ENCODE measurements around the gene F10. TPM values are rescaled to one million over a fixed set of nuclear protein-coding genes. Genes with fewer than 3 reads are reported as not detected.

The F10 gene
- total RNA-seq, 1 donor from 2014 or later, result not detected

GRCh38 chr13:113129921-113130750 is 7.5 kb downstream of the F10 start:
- ChIA-PET POLR2A (no interaction called here), CTCF (no interaction called here)
- TF ChIP-seq CTCF (IDR thresholded peaks at IDR 0.05), result no peak
- Mint-ChIP-seq H3K27ac (no peak overlapping the region), H3K27me3 (peaks cover 40% of the 10 kb centered on the region), H3K4me1 (no peaks in the 10 kb centered on the region), H3K4me3 (peak overlapping the region; percentile 13), H3K9me3 (peaks cover 2% of the 10 kb centered on the region), H3K36me3 (ENCODE audit: low read depth) (no peaks in the 10 kb centered on the region)
- ATAC-seq (ENCODE audit: low read depth), result no peak
- peak; percentile 3 for DNase-seq
- intact Hi-C loops (cut with micrococcal nuclease), result no loop called here

- no peak for DNase-seq
- Mint-ChIP-seq H3K4me3 (no peak overlapping the region), H3K9me3 (peaks cover 2% of the 10 kb centered on the region), H3K27me3 (peaks cover 14% of the 10 kb centered on the region), H3K27ac (no peak overlapping the region), H3K4me1 (no peaks in the 10 kb centered on the region), H3K36me3 (ENCODE audit: low read depth) (no peaks in the 10 kb centered on the region)
- ChIA-PET CTCF (no interaction called here), POLR2A (no interaction called here)
- intact Hi-C loops (cut with micrococcal nuclease), result no loop called here
- no peak for ATAC-seq (ENCODE audit: low read depth)
- no peak for TF ChIP-seq CTCF (IDR thresholded peaks at IDR 0.05)
Measured at GRCh38 chr13:113135281-113135760, 12.7 kb downstream of the F10 start.

- ATAC-seq (ENCODE audit: low read depth), result no peak
- intact Hi-C loops (cut with micrococcal nuclease), result no loop called here
- DNase-seq, result no peak
- Mint-ChIP-seq H3K4me3 (no peak overlapping the region), H3K36me3 (ENCODE audit: low read depth) (no peaks in the 10 kb centered on the region), H3K27ac (no peak overlapping the region), H3K9me3 (peaks cover 2% of the 10 kb centered on the region), H3K27me3 (peaks cover 6% of the 10 kb centered on the region), H3K4me1 (no peaks in the 10 kb centered on the region)
- ChIA-PET POLR2A (no interaction called here), CTCF (no interaction called here)
- no peak for TF ChIP-seq CTCF (IDR thresholded peaks at IDR 0.05)
Measured at GRCh38 chr13:113137691-113138298, 15.2 kb downstream of the F10 start.

- H3K9me3 Mint-ChIP-seq, result peaks cover 2% of the 10 kb centered on the region
- H3K36me3 Mint-ChIP-seq (ENCODE audit: low read depth), result no peaks in the 10 kb centered on the region
- H3K27me3 Mint-ChIP-seq, result peaks cover 6% of the 10 kb centered on the region
- no peak for ATAC-seq (ENCODE audit: low read depth)
- intact Hi-C loops (cut with micrococcal nuclease), result no loop called here
- H3K27ac Mint-ChIP-seq, result no peak overlapping the region
- DNase-seq, result peak; percentile 1
- ChIA-PET CTCF (no interaction called here), POLR2A (no interaction called here)
- no peak for TF ChIP-seq CTCF (IDR thresholded peaks at IDR 0.05)
- no peaks in the 10 kb centered on the region for H3K4me1 Mint-ChIP-seq
- no peak overlapping the region for H3K4me3 Mint-ChIP-seq
Measured at GRCh38 chr13:113138792-113139551, 16.4 kb downstream of the F10 start.

- no peak for ATAC-seq (ENCODE audit: low read depth)
Measured at GRCh38 chr13:113139577-113139976, 17.0 kb downstream of the F10 start.

More at GRCh38 chr13:113139577-113139976, 17.0 kb downstream of the F10 start:
- DNase-seq, result no peak
- H3K27ac Mint-ChIP-seq, result no peak overlapping the region
- CTCF ChIA-PET, result no interaction called here
- no peak overlapping the region for H3K4me3 Mint-ChIP-seq
- H3K36me3 Mint-ChIP-seq (ENCODE audit: low read depth), result no peaks in the 10 kb centered on the region
- peaks cover 6% of the 10 kb centered on the region for H3K27me3 Mint-ChIP-seq
- intact Hi-C loops (cut with micrococcal nuclease), result no loop called here
- H3K4me1 Mint-ChIP-seq, result no peaks in the 10 kb centered on the region
- H3K9me3 Mint-ChIP-seq, result no peaks in the 10 kb centered on the region
- POLR2A ChIA-PET, result no interaction called here
- no peak for TF ChIP-seq CTCF (IDR thresholded peaks at IDR 0.05)

Data from activated B cell treated with CpG ODN at 0.5 μM for 24 hours (primary cell).